Measurements from ENCODE around the gene DPH1. TPM values are rescaled to one million over a fixed set of nuclear protein-coding genes. Genes with fewer than 3 reads are reported as not detected.

Gene DPH1
- polyA plus RNA-seq, 1 of the 3 experiments (the other 2 are of a cell fraction), result 36.2 TPM

DNA sequence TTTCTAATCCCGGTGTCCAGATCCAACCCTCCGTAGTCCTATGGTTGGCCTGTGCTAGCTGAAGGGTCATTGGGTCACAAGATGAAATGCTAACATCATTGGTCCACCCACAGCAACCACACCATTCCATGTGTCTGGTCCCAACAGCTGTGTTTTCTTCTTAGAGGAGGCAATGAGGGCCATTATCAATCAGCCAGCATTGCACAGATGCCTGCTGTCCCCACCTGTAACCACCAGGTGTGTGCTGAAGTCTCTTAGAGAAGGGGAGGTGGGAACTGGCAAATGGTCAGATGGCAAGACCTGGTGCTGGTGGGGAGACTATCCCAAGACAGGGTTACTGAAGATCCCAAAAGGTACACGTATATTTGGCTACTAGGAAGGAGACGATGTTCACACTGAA is 62.3 kb downstream of the DPH1 start:
- POLR2A ChIA-PET, result no interaction called here
- Histone ChIP-seq H3K4me2 (no peak overlapping the region), H2AFZ (ENCODE audit: low read depth) (no peak overlapping the region), H3K4me1 (ENCODE audit: control insufficient read depth in 1 of 2, insufficient read depth in 2 of 2, low read depth in 1 of 2, low read length in 1 of 2) (peaks cover 24 to 41% of the 10 kb centered on the region in 2 experiments; a peak in 3 of 4 replicates), H3K27ac (ENCODE audit: low read depth in 2 of 2, low read length in 1 of 2) (0 out of 4 replicates have a peak overlapping the region, but pooled peaks of 1 of the 2 experiments have one; percentile 78), H3K36me3 (replicated peaks in 1 of 2; ENCODE audit: control insufficient read depth in 1 of 2, insufficient read depth in 2 of 2, low read length in 1 of 2) (no peaks in the 10 kb centered on the region), H3K9me3 (no peaks in the 10 kb centered on the region), H3K4me3 (ENCODE audit: low read depth in 2 of 2, low read length in 1 of 2) (no peak overlapping the region), H4K20me1 (ENCODE audit: insufficient read depth) (no peaks in the 10 kb centered on the region), H3K9me2 (no peaks in the 10 kb centered on the region), H3K27me3 (ENCODE audit: insufficient read depth) (no peaks in the 10 kb centered on the region), H3K9ac (no peak overlapping the region), H3K79me2 (ENCODE audit: insufficient read depth) (peaks cover 6% of the 10 kb centered on the region; the same call in 1 of the 2 replicates), H3F3A (replicated peaks; ENCODE audit: insufficient read depth) (peaks cover 16% of the 10 kb centered on the region)
- WGBS (ENCODE audit: low lambda C conversion rate), result 96% methylated on average over 4 of the region's 4 CpGs
- DNase-seq, result no peak
- TF ChIP-seq, protein P1, sequence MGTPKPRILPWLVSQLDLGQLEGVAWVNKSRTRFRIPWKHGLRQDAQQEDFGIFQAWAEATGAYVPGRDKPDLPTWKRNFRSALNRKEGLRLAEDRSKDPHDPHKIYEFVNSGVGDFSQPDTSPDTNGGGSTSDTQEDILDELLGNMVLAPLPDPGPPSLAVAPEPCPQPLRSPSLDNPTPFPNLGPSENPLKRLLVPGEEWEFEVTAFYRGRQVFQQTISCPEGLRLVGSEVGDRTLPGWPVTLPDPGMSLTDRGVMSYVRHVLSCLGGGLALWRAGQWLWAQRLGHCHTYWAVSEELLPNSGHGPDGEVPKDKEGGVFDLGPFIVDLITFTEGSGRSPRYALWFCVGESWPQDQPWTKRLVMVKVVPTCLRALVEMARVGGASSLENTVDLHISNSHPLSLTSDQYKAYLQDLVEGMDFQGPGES (IDR thresholded peaks at IDR 0.05; ENCODE audit: low read depth, low read length), result no peak
- TF ChIP-seq MEF2A (IDR thresholded peaks at IDR 0.05; ENCODE audit: borderline replicate concordance, low read depth) (no peak), POLR2AphosphoS5 (IDR thresholded peaks at IDR 0.05; ENCODE audit: low read depth, low read length) (no peak), SMC3 (IDR thresholded peaks at IDR 0.05; ENCODE audit: low read depth, low read length) (no peak), EP300 (IDR thresholded peaks at IDR 0.05; ENCODE audit: borderline replicate concordance in 1 of 2, low read depth in 1 of 2, low read length in 1 of 2) (no peak), FOXM1 (IDR thresholded peaks at IDR 0.05; ENCODE audit: low read depth) (no peak), TCF12 (IDR thresholded peaks at IDR 0.05) (no peak), FOXJ3 (CRISPR knock-in tag; IDR thresholded peaks at IDR 0.05) (no peak), NFIC (IDR thresholded peaks at IDR 0.05; ENCODE audit: borderline replicate concordance) (no peak), JUND (IDR thresholded peaks at IDR 0.05) (no peak), CHD2 (IDR thresholded peaks at IDR 0.05; ENCODE audit: low read length, partially characterized antibody) (no peak), FOSL2 (IDR thresholded peaks at IDR 0.05; ENCODE audit: borderline replicate concordance, low read depth) (no peak), YY1 (IDR thresholded peaks at IDR 0.05; ENCODE audit: low read depth) (no peak)
- TF ChIP-seq, protein P2, sequence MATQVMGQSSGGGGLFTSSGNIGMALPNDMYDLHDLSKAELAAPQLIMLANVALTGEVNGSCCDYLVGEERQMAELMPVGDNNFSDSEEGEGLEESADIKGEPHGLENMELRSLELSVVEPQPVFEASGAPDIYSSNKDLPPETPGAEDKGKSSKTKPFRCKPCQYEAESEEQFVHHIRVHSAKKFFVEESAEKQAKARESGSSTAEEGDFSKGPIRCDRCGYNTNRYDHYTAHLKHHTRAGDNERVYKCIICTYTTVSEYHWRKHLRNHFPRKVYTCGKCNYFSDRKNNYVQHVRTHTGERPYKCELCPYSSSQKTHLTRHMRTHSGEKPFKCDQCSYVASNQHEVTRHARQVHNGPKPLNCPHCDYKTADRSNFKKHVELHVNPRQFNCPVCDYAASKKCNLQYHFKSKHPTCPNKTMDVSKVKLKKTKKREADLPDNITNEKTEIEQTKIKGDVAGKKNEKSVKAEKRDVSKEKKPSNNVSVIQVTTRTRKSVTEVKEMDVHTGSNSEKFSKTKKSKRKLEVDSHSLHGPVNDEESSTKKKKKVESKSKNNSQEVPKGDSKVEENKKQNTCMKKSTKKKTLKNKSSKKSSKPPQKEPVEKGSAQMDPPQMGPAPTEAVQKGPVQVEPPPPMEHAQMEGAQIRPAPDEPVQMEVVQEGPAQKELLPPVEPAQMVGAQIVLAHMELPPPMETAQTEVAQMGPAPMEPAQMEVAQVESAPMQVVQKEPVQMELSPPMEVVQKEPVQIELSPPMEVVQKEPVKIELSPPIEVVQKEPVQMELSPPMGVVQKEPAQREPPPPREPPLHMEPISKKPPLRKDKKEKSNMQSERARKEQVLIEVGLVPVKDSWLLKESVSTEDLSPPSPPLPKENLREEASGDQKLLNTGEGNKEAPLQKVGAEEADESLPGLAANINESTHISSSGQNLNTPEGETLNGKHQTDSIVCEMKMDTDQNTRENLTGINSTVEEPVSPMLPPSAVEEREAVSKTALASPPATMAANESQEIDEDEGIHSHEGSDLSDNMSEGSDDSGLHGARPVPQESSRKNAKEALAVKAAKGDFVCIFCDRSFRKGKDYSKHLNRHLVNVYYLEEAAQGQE (IDR thresholded peaks at IDR 0.05; ENCODE audit: low read depth, low read length), result no peak
- TF ChIP-seq, protein P3, sequence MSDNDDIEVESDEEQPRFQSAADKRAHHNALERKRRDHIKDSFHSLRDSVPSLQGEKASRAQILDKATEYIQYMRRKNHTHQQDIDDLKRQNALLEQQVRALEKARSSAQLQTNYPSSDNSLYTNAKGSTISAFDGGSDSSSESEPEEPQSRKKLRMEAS (IDR thresholded peaks at IDR 0.05; ENCODE audit: low read depth), result no peak
- TF ChIP-seq, protein P4, sequence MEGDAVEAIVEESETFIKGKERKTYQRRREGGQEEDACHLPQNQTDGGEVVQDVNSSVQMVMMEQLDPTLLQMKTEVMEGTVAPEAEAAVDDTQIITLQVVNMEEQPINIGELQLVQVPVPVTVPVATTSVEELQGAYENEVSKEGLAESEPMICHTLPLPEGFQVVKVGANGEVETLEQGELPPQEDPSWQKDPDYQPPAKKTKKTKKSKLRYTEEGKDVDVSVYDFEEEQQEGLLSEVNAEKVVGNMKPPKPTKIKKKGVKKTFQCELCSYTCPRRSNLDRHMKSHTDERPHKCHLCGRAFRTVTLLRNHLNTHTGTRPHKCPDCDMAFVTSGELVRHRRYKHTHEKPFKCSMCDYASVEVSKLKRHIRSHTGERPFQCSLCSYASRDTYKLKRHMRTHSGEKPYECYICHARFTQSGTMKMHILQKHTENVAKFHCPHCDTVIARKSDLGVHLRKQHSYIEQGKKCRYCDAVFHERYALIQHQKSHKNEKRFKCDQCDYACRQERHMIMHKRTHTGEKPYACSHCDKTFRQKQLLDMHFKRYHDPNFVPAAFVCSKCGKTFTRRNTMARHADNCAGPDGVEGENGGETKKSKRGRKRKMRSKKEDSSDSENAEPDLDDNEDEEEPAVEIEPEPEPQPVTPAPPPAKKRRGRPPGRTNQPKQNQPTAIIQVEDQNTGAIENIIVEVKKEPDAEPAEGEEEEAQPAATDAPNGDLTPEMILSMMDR (IDR thresholded peaks at IDR 0.05), result no peak
- CTCF ChIA-PET, result interaction anchor here (5.2 kb wide), 1 partner anchor 152 kb away, joined by 35 read pairs; no protein-coding TSS in a partner anchor

Measured in SK-N-SH (cell line).